ENCODE results near the gene DNHD1. TPM values are rescaled to one million over a fixed set of nuclear protein-coding genes. Genes with fewer than 3 reads are reported as not detected.

DNHD1 gene
- total RNA-seq, 1 experiment from 2014 or later: 1.3 TPM

DNA sequence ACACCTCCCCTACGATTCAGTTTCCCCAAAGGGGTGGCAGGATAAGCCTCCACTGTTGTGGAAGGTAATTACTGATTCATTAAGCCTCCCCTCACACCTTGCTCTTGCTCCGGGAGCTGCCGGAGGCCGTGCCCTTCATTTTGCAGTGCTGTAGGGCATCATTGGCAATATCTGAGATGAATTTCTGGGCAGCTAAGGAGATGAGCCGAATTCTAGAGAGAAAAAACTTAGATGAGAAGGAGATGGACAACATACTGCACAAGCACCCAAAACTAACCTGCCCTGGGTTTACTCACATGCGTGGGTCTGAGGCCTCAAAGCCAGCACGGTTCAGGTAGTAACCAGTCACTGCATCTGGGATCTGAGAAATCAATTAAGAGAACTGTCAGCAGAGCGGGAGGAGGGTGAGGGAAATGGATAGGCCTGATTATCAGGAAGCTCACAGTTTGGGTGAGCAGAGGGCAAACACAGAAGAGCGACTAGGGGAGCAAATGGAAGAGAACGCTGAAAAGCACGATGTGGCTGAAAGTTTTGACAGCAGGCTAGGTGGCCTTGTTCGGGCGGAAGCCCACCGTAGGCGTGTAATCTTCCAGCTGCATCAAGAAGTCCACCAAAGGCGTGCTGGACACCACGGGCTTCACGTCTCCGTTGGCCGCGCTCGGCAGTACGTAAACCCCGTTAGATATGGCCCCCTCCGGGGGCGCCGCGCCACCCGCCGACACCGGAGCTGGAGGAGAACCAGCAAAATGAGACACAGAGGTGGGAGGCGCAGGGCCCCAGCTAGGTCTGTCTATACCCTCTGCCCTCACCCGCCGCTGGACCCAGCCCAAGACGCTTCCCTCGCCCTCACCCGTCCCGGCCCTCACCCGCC is 114.2 kb downstream of the DNHD1 start:
- DNase-seq (ENCODE audit: low read depth): peak; percentile 28

DNA sequence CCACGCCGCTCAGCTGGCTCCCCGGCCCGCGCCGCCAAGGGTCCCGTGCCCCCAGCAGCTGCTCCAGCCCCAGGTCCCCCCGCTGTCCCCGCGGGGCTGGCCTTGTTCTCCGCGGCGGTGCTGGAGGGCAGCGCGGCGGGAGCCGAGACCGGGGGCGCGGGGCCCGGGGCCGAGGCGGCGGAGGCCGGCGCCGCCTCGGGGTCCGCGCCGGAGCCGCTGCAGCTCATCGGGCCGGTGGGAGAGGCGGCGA is 114.8 kb downstream of the DNHD1 start:
- DNase-seq (ENCODE audit: low read depth): no peak

DNA sequence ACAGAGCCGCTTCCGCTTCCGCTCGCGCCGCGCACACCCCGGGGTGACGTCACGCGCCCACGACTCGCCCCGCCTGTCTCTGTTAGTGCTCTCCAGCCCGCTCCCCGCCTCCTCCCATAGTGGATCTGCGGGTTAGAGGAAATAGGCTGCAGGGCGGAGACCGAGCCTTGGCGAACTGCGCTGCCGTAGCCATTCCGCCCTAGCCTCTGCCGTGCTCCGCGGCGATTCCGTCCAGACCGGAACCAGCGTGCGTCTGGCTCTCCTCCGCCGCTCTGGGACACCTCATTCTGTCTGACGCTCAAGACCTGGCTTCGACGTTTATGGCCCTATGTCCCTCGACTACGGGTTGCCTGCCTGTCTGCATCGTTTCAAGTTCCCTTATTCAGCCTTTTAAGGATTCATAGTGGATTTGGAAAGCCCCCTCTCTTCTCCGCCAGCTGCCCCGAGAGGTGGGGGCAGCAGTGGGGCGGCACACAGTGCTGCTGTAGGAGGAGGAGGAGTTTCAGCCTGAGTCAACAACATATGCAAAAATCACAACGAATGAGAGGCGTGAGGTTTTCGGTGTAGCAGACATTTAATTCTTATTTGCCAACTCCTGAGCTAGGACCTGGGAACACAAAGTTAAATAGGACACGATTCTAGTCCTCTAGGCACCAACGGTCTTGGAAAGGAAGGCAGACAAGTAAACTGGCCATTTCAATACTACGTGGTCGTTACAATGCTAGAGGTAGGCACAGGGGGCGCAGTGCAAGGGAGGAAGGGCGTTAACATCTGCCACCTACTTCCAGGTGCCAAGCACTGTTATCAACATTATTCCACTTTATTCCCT is 115.3 kb downstream of the DNHD1 start, which contains the start of gene TAF10:
TSS of gene TAF10 (minus strand) at position 4 of the 829 bp plus-strand sequence. CDS start 27 bp downstream, outside the sequence.
- DNase-seq (ENCODE audit: low read depth): peak; percentile 97

DNA sequence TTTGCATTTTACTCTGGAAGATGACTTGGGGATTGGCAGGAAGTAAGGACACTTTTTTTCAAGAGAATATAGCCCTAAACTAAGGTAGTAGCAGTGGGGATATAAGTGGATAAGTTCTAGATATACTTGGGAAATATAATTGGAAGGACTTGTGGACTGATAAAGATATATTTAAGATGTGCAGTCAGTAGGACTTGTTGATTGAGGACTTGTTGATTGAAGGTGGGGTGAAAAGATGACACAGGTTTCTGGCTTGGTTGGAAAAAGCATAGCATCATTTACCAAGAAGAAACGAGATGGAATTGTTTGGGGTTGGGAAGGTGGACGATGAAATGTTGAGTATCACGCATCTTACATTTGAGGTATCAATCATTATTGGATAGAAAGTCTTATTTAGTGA is 116.4 kb downstream of the DNHD1 start:
- DNase-seq (ENCODE audit: low read depth): no peak

DNA sequence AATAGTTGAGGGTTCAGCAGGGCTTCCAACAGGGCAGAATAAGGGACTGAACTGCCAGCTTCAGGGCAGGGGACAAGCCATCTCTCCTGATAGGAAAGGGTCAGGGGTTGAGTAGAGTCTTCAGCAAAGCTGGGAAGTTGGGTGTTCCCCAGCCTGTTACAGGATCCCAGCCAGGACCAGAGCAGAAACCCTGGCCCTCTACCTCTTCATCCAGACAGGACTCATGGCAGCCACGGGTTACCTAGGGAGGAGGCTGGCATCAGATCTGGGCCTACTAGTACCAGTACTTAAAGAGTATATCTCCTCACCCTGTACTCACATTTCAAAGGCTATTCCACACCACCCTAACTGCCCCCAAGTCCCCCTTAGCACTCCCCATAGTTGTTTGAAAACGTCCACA is 117.4 kb downstream of the DNHD1 start:
- no peak for DNase-seq (ENCODE audit: low read depth)

DNA sequence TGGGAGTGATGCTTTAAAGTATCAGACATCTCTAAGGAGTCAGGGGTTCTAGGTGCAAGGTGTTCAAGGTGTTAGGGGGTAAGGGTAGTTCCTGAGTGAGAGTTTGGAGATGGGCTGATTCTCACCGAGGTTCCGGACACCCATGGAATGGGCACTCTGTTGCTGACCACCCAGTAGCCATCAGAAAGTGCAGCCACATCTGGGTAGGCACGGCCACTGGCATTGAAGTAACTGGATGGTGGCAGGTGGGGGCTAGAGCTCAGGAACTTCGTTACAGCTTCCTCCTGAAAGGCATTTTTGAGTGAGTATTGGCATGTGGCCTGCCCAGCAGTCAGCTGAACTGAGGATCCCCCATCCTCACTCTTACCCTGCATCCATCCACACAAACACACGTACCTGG is 118.0 kb downstream of the DNHD1 start:
- no peak for DNase-seq (ENCODE audit: low read depth)

DNA sequence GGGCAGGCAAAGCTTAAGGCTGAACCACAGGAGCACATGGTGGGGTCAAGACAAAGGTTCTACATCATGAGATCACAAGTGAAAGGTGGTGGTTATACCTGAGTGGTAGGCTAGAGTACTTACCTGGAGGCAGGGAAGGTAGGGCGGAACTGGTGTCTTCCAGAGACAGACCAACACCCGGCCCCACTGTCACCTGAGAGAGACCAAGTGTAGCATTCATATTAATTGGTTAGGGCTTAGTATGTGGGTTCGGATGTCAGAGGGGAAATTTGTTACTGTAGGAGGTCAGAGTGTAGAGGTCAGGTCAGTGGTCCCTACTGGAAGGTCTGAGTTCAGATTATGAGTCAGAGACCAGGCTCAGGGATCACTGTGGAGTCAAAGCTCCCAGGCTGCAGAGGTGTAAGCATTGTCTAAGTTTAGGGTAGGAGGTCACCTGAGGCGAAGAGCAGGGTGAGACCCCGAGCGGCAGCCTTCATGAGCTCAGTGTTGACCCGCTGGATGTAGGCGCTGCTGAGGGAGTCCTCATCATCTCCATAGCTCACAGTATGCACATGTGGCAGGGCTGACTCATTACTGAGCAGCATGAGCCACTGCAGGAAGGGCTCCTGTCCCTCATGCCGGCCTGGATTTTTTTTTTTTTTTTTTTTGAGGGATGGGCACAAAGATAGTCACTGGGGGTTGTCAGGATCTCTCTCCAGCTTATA is 119.0 kb downstream of the DNHD1 start:
- DNase-seq (ENCODE audit: low read depth): no peak

DNA sequence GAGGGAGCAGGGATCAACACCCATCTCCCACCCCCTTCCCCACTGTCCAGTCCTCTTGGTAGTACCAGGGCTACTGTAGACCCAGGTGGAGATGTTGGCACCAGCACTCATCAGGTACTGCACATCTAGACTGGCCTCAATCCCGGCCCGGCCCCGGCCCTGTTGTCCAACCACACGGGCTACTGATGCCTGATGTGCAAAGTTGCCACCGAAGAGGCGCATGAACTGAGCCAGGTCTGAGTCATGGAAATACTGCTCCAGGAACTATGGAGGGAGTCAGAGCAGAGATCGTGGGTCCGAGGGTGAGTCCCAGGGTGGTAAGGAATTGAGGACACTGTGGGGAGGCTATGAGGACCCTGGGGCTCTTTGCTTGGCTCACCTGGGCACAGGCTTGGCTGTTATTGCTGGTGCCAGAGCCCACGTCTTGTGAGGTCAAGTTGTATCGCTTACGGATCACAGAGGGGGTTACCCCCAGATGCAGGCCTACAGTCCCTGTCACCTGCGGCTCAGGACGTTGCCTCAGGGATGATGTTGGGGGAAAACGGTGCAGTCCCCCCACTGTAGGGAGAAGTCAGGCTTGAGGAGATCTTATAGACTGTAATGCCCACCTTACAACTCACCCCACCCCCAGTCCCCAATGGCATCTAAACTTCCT is 119.6 kb downstream of the DNHD1 start:
- DNase-seq (ENCODE audit: low read depth): no peak

DNA sequence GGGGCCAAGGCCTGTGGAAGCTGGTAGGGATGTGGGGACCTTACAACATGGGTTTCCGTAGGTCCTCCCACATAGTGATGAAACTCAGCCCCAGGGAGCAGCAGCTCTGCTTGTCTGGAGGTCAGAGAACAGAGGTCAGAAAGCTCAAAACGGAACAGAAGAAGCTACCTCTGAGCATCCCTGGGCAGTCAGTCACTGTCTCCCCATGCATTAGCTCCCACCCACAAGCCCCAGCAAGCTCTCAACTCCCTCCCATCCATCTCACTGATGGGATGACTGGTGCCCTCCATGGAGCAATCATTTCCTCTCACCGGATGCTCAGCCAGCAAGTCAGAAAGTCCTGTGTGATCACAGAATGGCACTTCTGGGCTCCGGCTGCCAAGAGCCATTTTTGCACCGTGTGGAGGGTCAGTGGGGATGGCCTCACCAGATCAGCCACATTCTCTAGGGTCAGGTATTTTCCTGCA is 120.3 kb downstream of the DNHD1 start:
- no peak for DNase-seq (ENCODE audit: low read depth)

DNA sequence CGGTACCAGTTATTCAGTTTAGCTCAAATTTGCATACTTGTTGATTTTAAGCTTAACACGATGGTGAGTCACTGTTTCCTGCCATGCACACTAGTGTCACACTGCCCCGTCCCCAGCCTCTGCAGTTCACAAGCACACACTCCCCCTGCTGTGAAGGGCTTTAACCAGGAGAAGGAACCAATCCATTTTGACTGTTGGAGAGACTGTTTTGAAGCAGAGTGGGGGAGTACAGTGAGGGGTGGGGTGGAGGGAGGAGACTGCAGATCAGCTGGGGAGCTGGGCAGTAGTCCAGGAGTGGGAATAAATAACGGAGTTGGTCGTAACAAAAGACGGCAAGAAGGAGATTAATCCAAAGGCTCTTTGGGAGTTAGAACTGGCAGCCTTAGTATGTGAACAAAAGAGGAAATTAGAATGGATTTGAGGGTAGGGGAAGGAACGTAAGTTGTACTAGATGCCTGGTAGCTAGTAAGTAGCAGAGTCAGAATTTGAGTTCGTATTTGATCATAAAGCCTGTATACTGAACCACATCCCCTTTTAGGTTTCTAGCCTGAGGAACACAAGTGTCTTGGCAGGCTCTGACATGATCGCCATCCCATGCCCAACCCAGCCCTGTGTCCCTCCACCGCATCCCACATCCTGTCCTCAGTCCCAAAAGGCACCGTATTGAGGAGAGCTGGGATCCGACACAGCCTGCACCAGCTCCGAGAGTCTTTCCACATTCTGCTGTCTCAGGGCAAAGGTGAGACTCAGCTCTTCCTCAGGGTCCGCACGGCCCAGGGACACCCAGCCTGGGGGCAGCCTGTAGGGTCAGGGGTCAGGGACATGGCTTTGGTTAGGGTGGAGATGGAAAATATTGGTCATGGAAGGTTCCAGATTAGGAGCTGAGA is 121.3 kb downstream of the DNHD1 start:
- peak; percentile 88 for DNase-seq (ENCODE audit: low read depth)

DNA sequence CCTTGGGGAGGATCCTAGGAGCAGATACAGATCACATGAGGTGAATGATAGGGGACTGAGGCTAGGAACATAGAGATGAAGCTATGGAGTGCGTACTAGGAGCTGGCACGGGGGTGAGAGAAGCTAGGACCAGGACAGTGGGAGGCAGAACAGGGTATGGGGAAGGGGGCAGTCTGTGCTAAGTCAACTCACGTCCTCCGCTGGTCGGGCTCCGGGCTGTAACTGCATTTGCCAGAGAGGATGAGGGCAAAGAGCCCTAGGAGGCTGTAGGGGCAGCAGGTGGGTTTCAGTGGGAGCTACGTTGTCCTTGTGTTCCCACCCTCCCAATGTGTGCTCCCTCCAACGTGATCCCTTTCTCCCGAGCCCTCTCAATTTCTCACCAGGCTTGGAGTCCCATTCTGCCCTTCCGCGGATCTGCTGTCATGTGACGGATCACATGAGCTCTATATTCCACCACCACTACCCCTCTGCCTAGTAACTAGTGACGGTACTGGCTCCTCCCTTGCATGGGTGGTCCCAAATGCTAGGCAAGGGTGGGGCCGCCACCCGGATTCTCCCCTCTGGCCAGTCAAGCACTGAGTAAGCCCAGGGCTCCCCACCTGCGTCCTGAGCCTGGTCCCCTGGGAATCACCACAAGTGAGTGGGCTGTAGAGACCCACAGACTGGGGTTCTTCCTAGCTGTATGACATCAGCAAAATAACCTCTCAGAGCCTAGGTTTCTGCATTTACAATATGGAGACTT is 122.1 kb downstream of the DNHD1 start, which contains the start of gene TPP1:
TSS of gene TPP1 (minus strand) at position 419 of the 742 bp plus-strand sequence. CDS start at position 397, 22 bp downstream.
- peak; percentile 94 for DNase-seq (ENCODE audit: low read depth)

DNA sequence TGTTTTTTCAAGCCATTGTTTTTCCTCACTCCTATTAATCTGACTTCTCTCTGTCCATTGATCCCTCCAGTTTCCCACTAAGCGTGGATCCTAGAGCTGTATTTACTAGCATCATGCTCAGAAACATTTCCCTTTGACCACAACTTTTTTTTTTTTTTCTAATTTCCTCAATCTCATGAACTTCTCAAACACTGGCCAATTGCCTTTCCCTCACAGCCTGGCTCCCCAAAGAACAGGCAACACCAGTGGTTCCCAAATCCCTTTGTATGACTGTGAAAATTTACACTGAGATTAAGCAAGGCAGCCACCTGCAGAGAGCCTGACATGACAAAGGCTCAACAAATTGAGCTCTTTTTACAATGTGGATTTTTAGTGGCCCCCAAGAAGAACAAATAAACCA is 123.6 kb downstream of the DNHD1 start:
- no peak for DNase-seq (ENCODE audit: low read depth)

Other genes with a start within 250 kb of the DNHD1 start
- 0.86 TPM in 1 of 2 replicates, not detected in the other for gene CCKBR, start 237.4 kb upstream of the DNHD1 start, total RNA-seq (2014; rRNA removed; shearing (Covaris generic))
- gene CAVIN3, start 176.8 kb upstream of the DNHD1 start, total RNA-seq (2014; rRNA removed; shearing (Covaris generic)): 114 and 146 TPM in 2 replicates
- 105 and 124 TPM in 2 replicates for gene SMPD1, start 106.8 kb upstream of the DNHD1 start, total RNA-seq (2014; rRNA removed; shearing (Covaris generic))
- gene APBB1, start 78.2 kb upstream of the DNHD1 start, total RNA-seq (2014; rRNA removed; shearing (Covaris generic)): 16.5 and 24.4 TPM in 2 replicates
- gene HPX, start 56.3 kb upstream of the DNHD1 start, total RNA-seq (2014; rRNA removed; shearing (Covaris generic)): not detected in 2 replicates
- 10.3 and 10.4 TPM in 2 replicates for gene TRIM3, start 23.3 kb upstream of the DNHD1 start, total RNA-seq (2014; rRNA removed; shearing (Covaris generic))
- gene ARFIP2, start 15.9 kb upstream of the DNHD1 start, total RNA-seq (2014; rRNA removed; shearing (Covaris generic)): 66.8 and 84.0 TPM in 2 replicates
- 36.6 and 53.2 TPM in 2 replicates for gene TIMM10B, start 15.8 kb upstream of the DNHD1 start, total RNA-seq (2014; rRNA removed; shearing (Covaris generic))
- gene RRP8, start 106.3 kb downstream of the DNHD1 start, total RNA-seq (2014; rRNA removed; shearing (Covaris generic)): 18.0 and 18.8 TPM in 2 replicates
- 152 and 201 TPM in 2 replicates for gene ILK, start 106.5 kb downstream of the DNHD1 start, total RNA-seq (2014; rRNA removed; shearing (Covaris generic))
- gene TAF10, start 114.9 kb downstream of the DNHD1 start, total RNA-seq (2014; rRNA removed; shearing (Covaris generic)): 108 and 133 TPM in 2 replicates
- 57.4 and 94.6 TPM in 2 replicates for gene TPP1, start 122.1 kb downstream of the DNHD1 start, total RNA-seq (2014; rRNA removed; shearing (Covaris generic))
- 4.6 and 8.8 TPM in 2 replicates for gene DCHS1, start 158.5 kb downstream of the DNHD1 start, total RNA-seq (2014; rRNA removed; shearing (Covaris generic))
- gene MRPL17, start 186.1 kb downstream of the DNHD1 start, total RNA-seq (2014; rRNA removed; shearing (Covaris generic)): 125 and 132 TPM in 2 replicates

Data from M059J (cell line).